Upper lobe of right lung (tissue), 1 donor: ENCODE data around the gene SFTPB. TPM values are rescaled to one million over a fixed set of nuclear protein-coding genes. Genes with fewer than 3 reads are reported as not detected.
"Not testable (repeated sequence)": the region's sequence is repeated elsewhere in the genome, so short reads cannot be mapped to it uniquely, and the experiment has no call there.

Experiments
- ATAC-seq: fragments of 200-7000 bp; cut with Tn5 transposase; one replicate; pipeline ENCODE4 v1.9.1; 2020; ENCODE audit warnings: mild to moderate bottlenecking, moderate library complexity
- DNase-seq: peaks from one replicate; pipeline ENCODE4 v3.0.0-alpha.2; 2020
- H3K27ac ChIP-seq: fragments of 200-600 bp; one replicate; pipeline ENCODE4 v1.8.0; 2022
- H3K27me3 ChIP-seq: fragments of 200-600 bp; one replicate; pipeline ENCODE4 v1.8.0; 2022; ENCODE audit warnings: mild to moderate bottlenecking
- H3K36me3 ChIP-seq: fragments of 200-600 bp; one replicate; pipeline ENCODE4 v1.8.0; 2022
- H3K4me1 ChIP-seq: fragments of 200-600 bp; one replicate; pipeline ENCODE4 v1.8.0; 2022
- H3K4me3 ChIP-seq: fragments of 200-600 bp; one replicate; pipeline ENCODE4 v1.8.0; 2022; ENCODE audit warnings: mild to moderate bottlenecking
- H3K9me3 ChIP-seq: fragments of 200-600 bp; one replicate; pipeline ENCODE4 v1.8.0; 2022
- CTCF ChIP-seq: fragments of 200-600 bp; IDR thresholded peaks from one replicate; pipeline ENCODE4 v1.8.0; 2022; ENCODE audit warnings: antibody characterized with exemption
- intact Hi-C: fragments of 100-400 bp; cut with DNase I; formaldehyde crosslinking; loops from one replicate; pipeline ENCODE4 v1.11.0; 2022
- total RNA-seq: library from RNA; stranded (reverse); fragmentation: NEBNext Ultra II Directional; extraction: Animal tissue kit (Norgen Biotek cat#: 25700); gene quantifications from one replicate; pipeline ENCODE4 v1.2.1, GENCODE V29; 2021
- donor health status: DM: no; HTN: yes; CAD: no; lungs with severe emphysema.

SFTPB gene
- total RNA-seq, 1 donor from 2014 or later, result 14,872 TPM

GRCh38 chr2:85673716-85674375 is 5.8 kb upstream of the SFTPB start:
- TF ChIP-seq CTCF, result no peak
- no peak for ATAC-seq
- DNase-seq, result peak; percentile 54
- Histone ChIP-seq H3K9me3 (no peaks in the 10 kb centered on the region), H3K4me1 (peaks cover 29% of the 10 kb centered on the region), H3K27me3 (no peaks in the 10 kb centered on the region), H3K36me3 (no peaks in the 10 kb centered on the region), H3K4me3 (no peak overlapping the region), H3K27ac (peak overlapping the region; percentile 42)
- intact Hi-C loops, result no loop called here

GRCh38 chr2:85672456-85672855 is 4.5 kb upstream of the SFTPB start:
- Histone ChIP-seq H3K4me3 (no peak overlapping the region), H3K9me3 (no peaks in the 10 kb centered on the region), H3K27ac (no peak overlapping the region), H3K27me3 (no peaks in the 10 kb centered on the region), H3K4me1 (peaks cover 23% of the 10 kb centered on the region), H3K36me3 (no peaks in the 10 kb centered on the region)
- TF ChIP-seq CTCF, result no peak
- intact Hi-C loops, result no loop called here
- ATAC-seq (no peak), DNase-seq (peak; percentile 42)

GRCh38 chr2:85670416-85670815 is 2.4 kb upstream of the SFTPB start:
- H3K36me3 ChIP-seq, intact Hi-C loops, ATAC-seq, H3K27ac ChIP-seq, H3K27me3 ChIP-seq, H3K4me3 ChIP-seq, H3K9me3 ChIP-seq, DNase-seq: not testable (repeated sequence)
- H3K4me1 ChIP-seq, result peaks cover 17% of the 10 kb centered on the region

- intact Hi-C loops, result no loop called here
Measured at GRCh38 chr2:85669549-85669948, 1.6 kb upstream of the SFTPB start.

GRCh38 chr2:85668857-85669142 is 801 bp upstream of the SFTPB start:
- Histone ChIP-seq H3K27me3 (no peaks in the 10 kb centered on the region), H3K4me3 (no peak overlapping the region), H3K9me3 (no peaks in the 10 kb centered on the region), H3K4me1 (peaks cover 10% of the 10 kb centered on the region), H3K27ac (peak overlapping the region; percentile 92), H3K36me3 (peaks cover 13% of the 10 kb centered on the region)
- DNase-seq (no peak), ATAC-seq (no peak)
- intact Hi-C loops, result no loop called here
- no peak for TF ChIP-seq CTCF

More at GRCh38 chr2:85669549-85669948, 1.6 kb upstream of the SFTPB start:
- no peaks in the 10 kb centered on the region for H3K27me3 ChIP-seq
- TF ChIP-seq CTCF, result no peak
- H3K9me3 ChIP-seq, result no peaks in the 10 kb centered on the region
- H3K36me3 ChIP-seq, result peaks cover 13% of the 10 kb centered on the region
- no peak for ATAC-seq
- peak overlapping the region; percentile 92 for H3K27ac ChIP-seq
- no peak overlapping the region for H3K4me3 ChIP-seq
- peaks cover 14% of the 10 kb centered on the region for H3K4me1 ChIP-seq
- no peak for DNase-seq

- intact Hi-C loops, result no loop called here
- H3K9me3 ChIP-seq, result no peaks in the 10 kb centered on the region
- DNase-seq, result no peak
- ATAC-seq, result no peak
- peak overlapping the region; percentile 45 for H3K4me3 ChIP-seq
- peaks cover 12% of the 10 kb centered on the region for H3K4me1 ChIP-seq
- H3K27ac ChIP-seq, result peak overlapping the region; percentile 92
- TF ChIP-seq CTCF, result no peak
- no peaks in the 10 kb centered on the region for H3K27me3 ChIP-seq
- H3K36me3 ChIP-seq, result peaks cover 22% of the 10 kb centered on the region
Measured at GRCh38 chr2:85667561-85668008, 414 bp downstream of the SFTPB start.
